ENCODE results near the gene ADAMTSL3.

DNA sequence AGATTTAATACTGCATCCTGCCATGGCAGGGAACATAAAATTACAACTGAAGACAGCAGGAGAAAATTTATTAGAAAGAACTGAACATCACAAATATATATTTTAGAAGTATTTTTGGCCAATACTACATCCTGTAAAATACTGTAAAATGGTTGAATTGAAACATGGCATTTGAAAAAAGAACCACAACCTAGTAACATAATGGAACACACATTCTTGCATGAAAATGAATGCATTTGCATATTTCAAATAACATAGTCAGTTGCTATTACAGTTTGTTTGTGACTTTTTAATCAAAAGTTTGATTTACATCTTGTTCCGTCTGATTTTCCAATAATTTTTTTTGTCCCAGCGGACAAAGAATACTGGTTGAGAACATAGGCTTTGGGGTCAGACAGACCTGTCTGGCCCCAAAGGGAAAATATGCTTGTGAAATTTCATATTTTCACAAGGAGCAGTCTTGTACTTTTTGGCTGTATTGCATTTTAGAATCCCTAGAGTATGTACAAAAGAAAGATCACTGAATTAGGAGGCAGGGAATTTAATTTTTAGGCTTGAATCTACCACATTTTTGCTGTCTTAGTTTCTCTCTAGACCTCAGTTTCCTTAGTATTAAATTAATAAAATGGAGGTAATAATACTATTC lies 268.8 kb downstream of the ADAMTSL3 start:
- TF ChIP-seq POLR2AphosphoS5 (IDR thresholded peaks at IDR 0.05) (no peak), POLR2A (IDR thresholded peaks at IDR 0.05; ENCODE audit: low read depth) (no peak), EP300 (IDR thresholded peaks at IDR 0.05) (no peak)
- TF ChIP-seq, protein P1, sequence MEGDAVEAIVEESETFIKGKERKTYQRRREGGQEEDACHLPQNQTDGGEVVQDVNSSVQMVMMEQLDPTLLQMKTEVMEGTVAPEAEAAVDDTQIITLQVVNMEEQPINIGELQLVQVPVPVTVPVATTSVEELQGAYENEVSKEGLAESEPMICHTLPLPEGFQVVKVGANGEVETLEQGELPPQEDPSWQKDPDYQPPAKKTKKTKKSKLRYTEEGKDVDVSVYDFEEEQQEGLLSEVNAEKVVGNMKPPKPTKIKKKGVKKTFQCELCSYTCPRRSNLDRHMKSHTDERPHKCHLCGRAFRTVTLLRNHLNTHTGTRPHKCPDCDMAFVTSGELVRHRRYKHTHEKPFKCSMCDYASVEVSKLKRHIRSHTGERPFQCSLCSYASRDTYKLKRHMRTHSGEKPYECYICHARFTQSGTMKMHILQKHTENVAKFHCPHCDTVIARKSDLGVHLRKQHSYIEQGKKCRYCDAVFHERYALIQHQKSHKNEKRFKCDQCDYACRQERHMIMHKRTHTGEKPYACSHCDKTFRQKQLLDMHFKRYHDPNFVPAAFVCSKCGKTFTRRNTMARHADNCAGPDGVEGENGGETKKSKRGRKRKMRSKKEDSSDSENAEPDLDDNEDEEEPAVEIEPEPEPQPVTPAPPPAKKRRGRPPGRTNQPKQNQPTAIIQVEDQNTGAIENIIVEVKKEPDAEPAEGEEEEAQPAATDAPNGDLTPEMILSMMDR (IDR thresholded peaks at IDR 0.05) = no peak

All from esophagus muscularis mucosa (tissue), 4 donors.